PC-3 (cell line): ENCODE measurements around the gene HEPN1. TPM values are rescaled to one million over a fixed set of nuclear protein-coding genes. Genes with fewer than 3 reads are reported as not detected.

Source experiments
- ATAC-seq: fragments of 200-7000 bp; cut with Tn5 transposase; 2 replicates; pipeline ENCODE4 v1.9.1; 2020; ENCODE audit warnings: mild to moderate bottlenecking, moderate library complexity
- BruUV-seq: library from RNA; stranded (reverse); fragments of 400-500 nt; replicated peaks from 2 replicates; lab custom pipeline; 2021; lab: Mats Ljungman, UMichigan
- CTCF ChIA-PET: fragments of 300-600 bp; sonication (Branson Sonifier 250); formaldehyde crosslinking; loops from one replicate; lab custom pipeline; 2022; ENCODE audit warnings: antibody characterized with exemption; lab: Charles Lee
- POLR2A ChIA-PET: fragments of 300-600 bp; sonication (Branson Sonifier 250); formaldehyde crosslinking; loops from one replicate; lab custom pipeline; 2022; ENCODE audit warnings: antibody characterized with exemption; ENCODE audit not compliant: unreplicated experiment; lab: Charles Lee
- DNase-seq: peaks from one replicate; pipeline ENCODE4 v3.0.0-alpha.2; 2015
- H2AFZ ChIP-seq: fragments of 300-600 bp; sonication (generic); 2 replicates; pipeline ENCODE4 v1.6.0; 2016; ENCODE audit warnings: antibody characterized with exemption, low read length
- H3F3A ChIP-seq: fragments of 300-600 bp; sonication (generic); one replicate; pipeline ENCODE4 v1.6.0; 2017; ENCODE audit warnings: antibody characterized with exemption, low read length, control low read depth, mild to moderate bottlenecking; ENCODE audit not compliant: unreplicated experiment
- H3K27ac ChIP-seq: fragments of 300-600 bp; sonication (generic); 2 replicates; pipeline ENCODE4 v1.5.1; 2016; ENCODE audit warnings: mild to moderate bottlenecking, low read length
- H3K27me3 ChIP-seq: fragments of 300-600 bp; sonication (generic); 2 replicates; pipeline ENCODE4 v1.6.1; 2016; ENCODE audit warnings: low read length, mixed read lengths
- H3K36me3 ChIP-seq: fragments of 300-600 bp; sonication (generic); 2 replicates; pipeline ENCODE4 v1.6.1; 2016; ENCODE audit warnings: low read depth, mixed run types, low read length, mixed read lengths
- H3K4me1 ChIP-seq: fragments of 300-600 bp; sonication (generic); 2 replicates; pipeline ENCODE4 v1.5.1; 2016; ENCODE audit warnings: low read length; ENCODE audit not compliant: insufficient read depth
- H3K4me2 ChIP-seq: fragments of 300-600 bp; sonication (generic); 2 replicates; pipeline ENCODE4 v1.6.0; 2016; ENCODE audit warnings: low read length
- H3K4me3 ChIP-seq: fragments of 300-600 bp; sonication (generic); 2 replicates; pipeline ENCODE4 v1.5.1; 2016; ENCODE audit warnings: mild to moderate bottlenecking, low read length, mixed read lengths
- H3K79me2 ChIP-seq: fragments of 300-600 bp; sonication (generic); 2 replicates; pipeline ENCODE4 v1.6.1; 2017; ENCODE audit warnings: low read length, mixed read lengths
- H3K9ac ChIP-seq: fragments of 300-600 bp; sonication (generic); 2 replicates; pipeline ENCODE4 v1.6.0; 2016; ENCODE audit warnings: mild to moderate bottlenecking, low read length
- H3K9me2 ChIP-seq: fragments of 300-600 bp; sonication (generic); replicated peaks from 2 replicates; pipeline ENCODE4 v1.6.1; 2016; ENCODE audit warnings: mixed run types, low read length, mixed read lengths
- H3K9me3 ChIP-seq: fragments of 300-600 bp; sonication (generic); 2 replicates; pipeline ENCODE4 v1.6.1; 2016; ENCODE audit warnings: low read length, mixed read lengths
- H4K20me1 ChIP-seq: fragments of 300-600 bp; sonication (generic); 2 replicates; pipeline ENCODE4 v1.6.1; 2016; ENCODE audit warnings: low read length, mixed read lengths
- CTCF ChIP-seq: fragments of 300-600 bp; sonication (generic); conservative IDR thresholded peaks from 2 replicates; pipeline ENCODE4 v1.5.1; 2017; ENCODE audit warnings: antibody characterized with exemption, low read depth, mild to moderate bottlenecking, low read length
- EZH2 ChIP-seq: fragments of 300-600 bp; sonication (generic); IDR thresholded peaks from one replicate; pipeline ENCODE4 v1.6.1; 2017; ENCODE audit warnings: antibody characterized with exemption, mild to moderate bottlenecking, low read length; ENCODE audit not compliant: unreplicated experiment
- EZH2phosphoT487 ChIP-seq: fragments of 300-600 bp; sonication (generic); IDR thresholded peaks from 2 replicates; pipeline ENCODE4 v1.6.1; 2018; ENCODE audit warnings: mild to moderate bottlenecking, antibody characterized with exemption, low read length, borderline replicate concordance
- intact Hi-C: fragments of 100-400 bp; cut with micrococcal nuclease; formaldehyde crosslinking; loops from 2 replicates; pipeline ENCODE4 v1.9.0; 2023
- total RNA-seq: library from RNA; depleted of rRNA; stranded (reverse); fragments of >200 nt; gene quantifications from 2 replicates; pipeline ENCODE4 v1.2.3, GENCODE V29; 2014

Gene HEPN1
- total RNA-seq, 1 experiment from 2014 or later = not detected

DNA sequence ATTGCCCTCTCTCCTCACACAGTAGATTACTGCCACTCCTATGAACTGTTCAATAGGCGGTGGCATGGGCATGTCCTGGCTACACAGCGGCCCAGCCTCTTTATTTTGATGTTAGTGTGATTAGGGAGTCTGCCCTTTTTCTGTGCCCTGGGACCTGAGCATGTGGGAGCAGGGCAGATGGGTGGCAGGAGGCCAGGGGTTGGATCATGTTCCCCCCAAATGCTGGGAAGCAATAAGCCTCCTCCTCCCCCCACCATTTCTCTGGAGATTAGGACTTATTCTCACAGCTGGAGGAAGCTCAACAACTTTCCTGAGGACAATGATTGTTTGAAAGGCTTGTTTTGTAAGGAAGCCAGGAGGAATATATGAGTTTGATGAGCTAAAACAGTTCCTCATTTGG is 848 bp downstream of the HEPN1 start:
- Histone ChIP-seq H3K27ac (no peak overlapping the region), H3K4me2 (no peak overlapping the region), H3K9ac (no peak overlapping the region), H3K27me3 (no peaks in the 10 kb centered on the region), H3K9me3 (no peaks in the 10 kb centered on the region), H3K4me1 (no peaks in the 10 kb centered on the region), H3K9me2 (no peaks in the 10 kb centered on the region), H3K4me3 (no peak overlapping the region), H3K79me2 (no peaks in the 10 kb centered on the region), H3F3A (no peaks in the 10 kb centered on the region), H4K20me1 (no peaks in the 10 kb centered on the region), H2AFZ (no peak overlapping the region), H3K36me3 (no peaks in the 10 kb centered on the region)
- no peak for DNase-seq
- ChIA-PET POLR2A (no interaction called here), CTCF (interaction anchor here (0.6 kb wide), 2 partner anchors 11 to 43 kb away, joined by 10 to 13 read pairs; no protein-coding TSS in a partner anchor)
- BruUV-seq = no TSS peak
- no peak for ATAC-seq
- intact Hi-C loops = no loop called here
- TF ChIP-seq CTCF (no peak), EZH2 (no peak), EZH2phosphoT487 (no peak)

- ChIA-PET POLR2A (no interaction called here), CTCF (interaction anchor here (0.6 kb wide), 2 partner anchors 11 to 44 kb away, joined by 10 to 13 read pairs; no protein-coding TSS in a partner anchor)
Observed at GRCh38 chr11:124920356-124920755, 1.3 kb downstream of the HEPN1 start.

More at GRCh38 chr11:124920356-124920755, 1.3 kb downstream of the HEPN1 start:
- Histone ChIP-seq H3K36me3 (no peaks in the 10 kb centered on the region), H2AFZ (no peak overlapping the region), H3K27me3 (no peaks in the 10 kb centered on the region), H3K27ac (no peak overlapping the region), H4K20me1 (no peaks in the 10 kb centered on the region), H3K4me3 (no peak overlapping the region), H3K9me2 (no peaks in the 10 kb centered on the region), H3K4me2 (no peak overlapping the region), H3K4me1 (no peaks in the 10 kb centered on the region), H3K9me3 (no peaks in the 10 kb centered on the region), H3K79me2 (no peaks in the 10 kb centered on the region), H3F3A (no peaks in the 10 kb centered on the region), H3K9ac (no peak overlapping the region)
- DNase-seq (no peak), ATAC-seq (no peak)
- BruUV-seq = no TSS peak
- intact Hi-C loops = no loop called here
- TF ChIP-seq CTCF (no peak), EZH2 (no peak)
